RKO (cell line): ENCODE measurements around the gene LAMB4.
A peak's percentile ranks its signal among the peaks of the same experiment; 100 is the strongest.

Experiments
- DNase-seq: peaks from one replicate; pipeline ENCODE4 v3.0.0-alpha.2; 2016; ENCODE audit warnings: low spot score

LAMB4 gene

GRCh38 chr7:107995184-107996071 lies 134.7 kb downstream of the LAMB4 start:
- DNase-seq = peak; percentile 67

DNA sequence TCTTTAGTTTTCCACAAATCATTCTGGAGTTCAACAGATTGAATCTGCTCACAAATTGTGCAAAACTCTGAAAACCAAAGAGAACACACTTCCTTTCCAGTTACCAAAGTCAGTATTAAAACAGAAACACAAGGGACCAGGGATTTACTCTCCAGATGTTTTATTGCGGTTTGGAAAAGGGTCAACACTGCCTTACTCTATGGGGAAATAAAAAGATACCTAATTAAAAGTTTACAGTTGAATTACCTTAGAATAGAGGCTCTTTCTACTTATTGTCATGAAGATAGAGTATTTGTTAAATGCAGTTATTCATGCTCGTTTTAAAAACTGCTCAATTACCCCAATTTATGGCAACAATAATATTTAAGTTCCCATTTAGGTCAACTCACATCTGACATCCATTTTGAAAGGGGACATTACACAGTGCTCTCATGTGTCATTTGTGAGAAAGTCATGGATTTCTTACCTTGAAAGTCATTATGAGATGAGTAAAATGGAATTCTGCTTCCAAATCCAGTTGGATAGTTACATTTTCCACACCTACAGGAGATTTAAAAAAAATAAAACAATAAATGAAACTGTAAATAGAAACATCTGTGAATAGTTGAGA lies 135.6 kb downstream of the LAMB4 start:
- DNase-seq = no peak

DNA sequence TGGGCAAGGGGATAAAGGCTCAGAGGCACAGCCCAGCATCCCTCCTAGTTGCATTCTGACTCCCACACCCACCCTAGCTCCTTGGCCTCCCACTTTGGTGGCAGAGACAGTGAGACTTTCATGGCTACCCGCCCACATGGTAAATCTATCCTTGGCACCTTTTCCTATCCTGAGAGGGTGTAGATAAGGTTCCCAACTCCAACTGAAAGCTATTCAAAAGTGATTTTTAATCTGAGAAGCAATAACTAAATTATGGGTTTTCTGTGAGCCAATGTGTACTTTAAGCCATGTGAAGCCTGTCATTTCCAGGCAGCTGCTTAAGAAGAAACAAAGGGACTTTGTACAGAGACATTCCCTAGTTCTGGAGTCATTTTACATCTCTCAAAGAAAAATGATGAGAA lies 136.3 kb downstream of the LAMB4 start:
- no peak for DNase-seq

- DNase-seq = no peak
Observed at GRCh38 chr7:107989618-107990373, 140.4 kb downstream of the LAMB4 start.

GRCh38 chr7:107982918-107983389 lies 147.2 kb downstream of the LAMB4 start:
- no peak for DNase-seq

DNA sequence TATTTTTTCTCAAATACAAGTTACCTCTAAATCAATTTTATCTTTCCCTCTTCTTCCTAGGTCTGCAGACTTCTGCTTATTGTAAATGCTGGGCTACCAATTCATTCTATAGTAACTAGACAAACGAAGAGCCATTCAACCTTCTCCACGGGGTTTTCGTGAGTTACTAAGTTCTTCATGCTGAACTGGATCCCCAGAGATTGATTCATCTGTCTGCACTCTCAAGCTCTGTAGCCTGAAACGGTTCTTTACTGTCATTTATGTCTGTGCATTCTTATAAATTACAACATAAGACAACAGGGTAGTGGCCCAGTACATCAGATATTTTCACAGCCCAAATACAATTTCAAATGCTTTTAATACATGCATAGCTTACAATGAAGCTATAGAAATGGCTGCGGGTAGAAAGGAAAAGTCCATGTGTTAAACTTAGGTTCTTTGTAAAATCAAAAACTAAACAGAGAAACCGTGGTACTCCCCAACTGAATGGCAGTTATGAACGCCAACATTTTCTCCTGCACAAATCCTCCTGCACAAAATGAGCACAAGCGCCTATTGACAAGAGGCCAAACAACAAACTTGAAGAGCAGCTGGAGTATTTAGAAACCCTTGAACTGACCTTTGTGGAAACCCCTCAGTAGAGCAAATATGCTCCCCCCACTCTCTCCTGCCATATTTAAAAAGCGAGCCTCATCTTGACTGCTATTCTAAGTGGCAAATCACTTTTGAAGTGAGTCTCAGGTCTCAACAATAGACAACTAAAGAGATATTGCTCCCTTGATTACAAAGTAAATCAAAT lies 147.9 kb downstream of the LAMB4 start:
- DNase-seq = no peak

- DNase-seq = no peak
Observed at GRCh38 chr7:107981466-107981865, 148.7 kb downstream of the LAMB4 start.

DNA sequence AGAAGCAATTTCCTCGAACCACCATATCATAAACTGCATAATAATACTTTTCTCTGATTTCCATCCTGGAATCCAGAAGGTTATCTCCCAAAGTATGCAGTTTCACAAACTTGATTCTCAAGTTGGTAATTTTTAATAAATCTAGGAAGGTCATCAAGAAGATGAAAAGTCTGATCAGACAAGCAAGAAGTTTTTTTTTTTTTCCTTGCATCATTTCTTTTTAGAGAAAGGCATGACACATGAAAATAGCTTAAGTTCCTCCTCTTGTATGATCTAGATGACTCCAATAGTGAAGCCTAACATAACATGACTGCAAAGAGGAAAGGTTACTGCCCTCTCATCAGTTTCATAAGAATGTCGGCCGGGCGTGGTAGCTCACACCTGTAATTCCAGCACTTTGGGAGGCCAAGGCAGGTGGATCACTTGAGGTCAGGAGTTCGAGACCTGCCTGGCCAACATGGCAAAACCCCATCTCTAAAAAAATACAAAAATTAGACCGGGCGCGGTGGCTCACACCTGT lies 149.4 kb downstream of the LAMB4 start:
- no peak for DNase-seq

GRCh38 chr7:107980171-107980570 lies 150.0 kb downstream of the LAMB4 start:
- DNase-seq = no peak

GRCh38 chr7:107978815-107979408 lies 151.2 kb downstream of the LAMB4 start:
- no peak for DNase-seq

DNA sequence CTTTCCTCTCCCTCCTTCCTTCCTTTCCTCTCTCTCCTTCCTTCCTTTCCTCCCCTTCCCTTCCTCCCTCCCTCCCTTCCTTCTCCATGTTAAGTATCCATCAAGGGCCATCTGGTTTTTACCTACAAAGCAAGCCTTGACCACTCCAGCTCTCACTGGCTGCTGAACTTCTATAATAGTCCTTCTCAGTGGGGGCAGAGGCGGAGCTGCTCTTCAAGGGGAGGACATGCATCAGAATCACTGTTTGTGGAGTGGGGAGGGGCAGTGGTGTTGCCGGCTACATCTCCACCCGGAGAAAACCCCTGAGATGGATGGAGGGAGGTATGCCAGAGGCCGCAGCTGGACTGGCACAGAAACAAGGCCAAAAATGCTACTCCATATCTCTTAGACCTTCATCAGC lies 153.1 kb downstream of the LAMB4 start:
- no peak for DNase-seq

DNA sequence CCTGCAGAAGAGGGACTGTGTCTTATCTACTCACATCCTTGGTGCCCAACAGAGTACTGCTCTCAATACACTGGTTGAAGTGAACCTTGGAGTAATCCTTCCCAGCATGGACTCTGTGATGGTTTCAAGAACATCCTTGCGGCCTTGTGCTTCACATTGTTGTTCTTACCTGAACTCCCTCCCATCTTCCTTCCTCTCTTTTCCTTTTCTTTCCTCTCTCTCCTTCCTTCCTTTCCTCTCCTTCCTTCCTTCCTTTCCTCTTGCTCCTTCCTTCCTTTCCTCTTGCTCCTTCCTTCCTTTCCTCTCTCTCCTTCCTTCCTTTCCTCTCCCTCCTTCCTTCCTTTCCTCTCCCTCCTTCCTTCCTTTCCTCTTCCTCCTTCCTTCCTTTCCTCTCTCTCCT lies 153.5 kb downstream of the LAMB4 start:
- no peak for DNase-seq

GRCh38 chr7:107975394-107976013 lies 154.7 kb downstream of the LAMB4 start:
- no peak for DNase-seq

GRCh38 chr7:107973861-107974260 lies 156.3 kb downstream of the LAMB4 start:
- DNase-seq = no peak
